CD4-positive, alpha-beta T cell (primary cell): ENCODE measurements around the gene SLCO2A1. TPM values are rescaled to one million over a fixed set of nuclear protein-coding genes. Genes with fewer than 3 reads are reported as not detected.

Experiments
- ATAC-seq: fragments of 200-7000 bp; cut with Tn5 transposase; one replicate; pipeline ENCODE4 v1.10.0; 2022; ENCODE audit warnings: mild to moderate bottlenecking; ENCODE audit not compliant: poor library complexity
- CTCF ChIA-PET: fragments of 350-600 bp; sonication (Branson Sonifier 250); formaldehyde crosslinking; loops from one replicate; lab custom pipeline; 2021; ENCODE audit warnings: antibody characterized with exemption, inconsistent platforms; lab: Charles Lee
- POLR2A ChIA-PET: fragments of 350-600 bp; sonication (Branson Sonifier 250); formaldehyde crosslinking; loops from one replicate; lab custom pipeline; 2021; ENCODE audit warnings: antibody characterized with exemption, inconsistent platforms; lab: Charles Lee
- DNase-seq, 14 experiments: peaks; one replicate each; pipeline ENCODE4 v3.0.0-alpha.2; 2013 to 2020; ENCODE audit warnings: mixed read lengths in 2 of 14
- H3K27ac ChIP-seq, 2 donors: one replicate each; pipeline versions ENCODE4 v1.5.1 to v1.7.0; 2013; ENCODE audit warnings: low read length in 2 of 2, low read depth in 1 of 2, mild to moderate bottlenecking in 1 of 2
- H3K27me3 ChIP-seq, 2 experiments: 1 replicate in 1 of 2; 2 replicates in 1 of 2; pipeline versions ENCODE4 v1.6.1 to v1.7.0; 2013; ENCODE audit warnings: low read length in 2 of 2, control low read depth in 1 of 2, mild to moderate bottlenecking in 1 of 2, moderate library complexity in 1 of 2; ENCODE audit not compliant: insufficient read depth in 2 of 2, control insufficient read depth in 1 of 2
- H3K36me3 ChIP-seq: one replicate; pipeline ENCODE4 v1.6.1; 2013; ENCODE audit warnings: low read length, control low read depth; ENCODE audit not compliant: insufficient read depth
- H3K4me1 ChIP-seq: one replicate; pipeline ENCODE4 v1.6.1; 2013; ENCODE audit warnings: low read length, control low read depth; ENCODE audit not compliant: insufficient read depth
- H3K4me3 ChIP-seq: one replicate; pipeline ENCODE4 v1.5.1; 2013; ENCODE audit warnings: mild to moderate bottlenecking, low read length, moderate library complexity
- H3K9me3 ChIP-seq, 2 experiments: 1 replicate in 1 of 2; 2 replicates in 1 of 2; pipeline versions ENCODE4 v1.6.1 to v1.7.0; 2013; ENCODE audit warnings: low read length in 2 of 2, mild to moderate bottlenecking in 2 of 2, control low read depth in 1 of 2, moderate library complexity in 1 of 2; ENCODE audit not compliant: control insufficient read depth in 1 of 2, insufficient read depth in 1 of 2
- H3K27ac Mint-ChIP-seq: one replicate; pipeline ENCODE4 v1.8.0; 2020; ENCODE audit warnings: mixed read lengths
- H3K27me3 Mint-ChIP-seq: one replicate; pipeline ENCODE4 v1.8.0; 2021; ENCODE audit warnings: mixed read lengths
- H3K36me3 Mint-ChIP-seq: one replicate; pipeline ENCODE4 v1.8.0; 2021; ENCODE audit warnings: low read depth, mixed read lengths
- H3K4me1 Mint-ChIP-seq: one replicate; pipeline ENCODE4 v1.8.0; 2021; ENCODE audit warnings: low read depth, mixed read lengths
- H3K4me3 Mint-ChIP-seq: one replicate; pipeline ENCODE4 v1.8.0; 2020; ENCODE audit warnings: mild to moderate bottlenecking, mixed read lengths
- H3K9me3 Mint-ChIP-seq: one replicate; pipeline ENCODE4 v1.8.0; 2020; ENCODE audit warnings: mixed read lengths
- intact Hi-C, 2 experiments: fragments of 100-400 bp; cut with DNase I in 1 of 2; cut with micrococcal nuclease in 1 of 2; formaldehyde crosslinking; loops; one replicate each; pipeline versions ENCODE4 v1.15.1 to v1.9.0; 2023 to 2025; cut with DNase I, micrococcal nuclease
- total RNA-seq, 174 experiments: library from RNA in 2 of 174; stranded (reverse) in 2 of 174; gene quantifications; one replicate each; pipeline ENCODE4 v1.2.3 and lab custom pipeline; 2021 to 2026
- TF ChIP-seq, protein P1 (sequence below): fragments of 200-600 bp; IDR thresholded peaks from one replicate; pipeline ENCODE4 v1.8.0; 2022; ENCODE audit warnings: antibody characterized with exemption, mild to moderate bottlenecking

The SLCO2A1 gene
- total RNA-seq, 2 experiments from 2014 or later = not detected

DNA sequence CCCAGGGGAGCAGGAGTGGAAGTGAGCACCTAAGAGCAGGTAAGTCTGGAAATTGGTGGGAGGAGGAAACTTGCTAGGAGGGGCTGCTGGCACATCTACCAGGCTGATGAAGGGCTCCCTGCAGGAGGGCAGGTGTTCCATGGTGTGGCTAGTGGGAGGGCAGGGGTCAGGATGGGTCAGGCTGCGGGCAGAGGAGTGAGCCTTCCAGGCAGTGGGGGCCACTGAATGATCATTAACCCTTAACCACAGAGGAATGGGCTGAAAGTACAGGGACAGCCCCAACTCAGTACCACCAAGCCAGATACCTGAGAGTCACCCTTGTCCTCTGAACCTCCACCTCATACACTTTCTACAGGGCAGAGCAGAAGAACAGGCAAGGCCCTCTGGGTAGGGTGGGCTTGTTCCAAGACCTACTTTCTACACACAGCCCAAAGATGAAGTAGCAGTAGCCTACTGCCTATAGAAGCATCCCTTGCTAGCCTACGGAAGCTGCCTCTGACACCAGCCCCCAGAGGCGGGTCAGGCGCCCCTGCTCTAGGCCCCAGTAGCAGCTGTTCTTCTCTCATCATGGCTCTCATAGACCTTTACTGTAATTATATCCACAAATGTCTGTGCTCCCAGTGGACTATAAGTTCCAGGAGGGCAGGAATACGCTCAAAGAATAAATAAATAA lies 138.6 kb downstream of the SLCO2A1 start:
- POLR2A ChIA-PET = no interaction called here
- Histone ChIP-seq H3K4me1 (peaks cover 5% of the 10 kb centered on the region), H3K36me3 (no peaks in the 10 kb centered on the region), H3K27ac (no peak overlapping the region), H3K9me3 (peaks cover 0 to 6% of the 10 kb centered on the region in 2 experiments), H3K4me3 (no peak overlapping the region), H3K27me3 (peaks cover 13 to 27% of the 10 kb centered on the region in 2 experiments)
- no peaks in the 10 kb centered on the region for H3K36me3 Mint-ChIP-seq
- H3K27ac Mint-ChIP-seq = no peak overlapping the region
- H3K9me3 Mint-ChIP-seq = no peaks in the 10 kb centered on the region
- DNase-seq (no peak), ATAC-seq (no peak)
- TF ChIP-seq, protein P1, sequence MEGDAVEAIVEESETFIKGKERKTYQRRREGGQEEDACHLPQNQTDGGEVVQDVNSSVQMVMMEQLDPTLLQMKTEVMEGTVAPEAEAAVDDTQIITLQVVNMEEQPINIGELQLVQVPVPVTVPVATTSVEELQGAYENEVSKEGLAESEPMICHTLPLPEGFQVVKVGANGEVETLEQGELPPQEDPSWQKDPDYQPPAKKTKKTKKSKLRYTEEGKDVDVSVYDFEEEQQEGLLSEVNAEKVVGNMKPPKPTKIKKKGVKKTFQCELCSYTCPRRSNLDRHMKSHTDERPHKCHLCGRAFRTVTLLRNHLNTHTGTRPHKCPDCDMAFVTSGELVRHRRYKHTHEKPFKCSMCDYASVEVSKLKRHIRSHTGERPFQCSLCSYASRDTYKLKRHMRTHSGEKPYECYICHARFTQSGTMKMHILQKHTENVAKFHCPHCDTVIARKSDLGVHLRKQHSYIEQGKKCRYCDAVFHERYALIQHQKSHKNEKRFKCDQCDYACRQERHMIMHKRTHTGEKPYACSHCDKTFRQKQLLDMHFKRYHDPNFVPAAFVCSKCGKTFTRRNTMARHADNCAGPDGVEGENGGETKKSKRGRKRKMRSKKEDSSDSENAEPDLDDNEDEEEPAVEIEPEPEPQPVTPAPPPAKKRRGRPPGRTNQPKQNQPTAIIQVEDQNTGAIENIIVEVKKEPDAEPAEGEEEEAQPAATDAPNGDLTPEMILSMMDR = no peak
- CTCF ChIA-PET = no interaction called here
- no peaks in the 10 kb centered on the region for H3K4me1 Mint-ChIP-seq
- intact Hi-C loops = no loop called here
- no peak overlapping the region for H3K4me3 Mint-ChIP-seq
- peaks cover 43% of the 10 kb centered on the region for H3K27me3 Mint-ChIP-seq

DNA sequence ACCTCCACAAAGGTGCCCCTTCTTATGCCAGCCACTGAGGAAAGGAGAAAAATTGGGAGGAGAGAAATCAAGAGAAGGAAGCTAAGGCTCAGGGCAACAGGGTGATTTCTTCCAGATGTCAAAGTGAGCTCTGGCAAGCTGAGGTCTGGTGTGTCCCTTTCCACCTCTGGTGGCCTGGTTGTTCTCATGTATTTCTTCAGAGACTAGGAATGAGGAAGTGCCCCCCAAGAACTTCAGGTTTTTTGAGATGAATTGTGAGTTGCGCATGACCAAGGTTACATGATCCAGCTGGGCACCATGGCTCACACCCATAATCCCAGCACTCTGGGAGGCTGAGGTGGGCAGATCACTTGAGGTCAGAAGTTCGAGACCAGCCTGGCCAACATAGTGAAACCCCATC lies 139.7 kb downstream of the SLCO2A1 start:
- Histone ChIP-seq H3K27me3 (peaks cover 12 to 23% of the 10 kb centered on the region in 2 experiments), H3K9me3 (peaks cover 0 to under 1% of the 10 kb centered on the region in 2 experiments), H3K36me3 (no peaks in the 10 kb centered on the region), H3K4me1 (peaks cover 2% of the 10 kb centered on the region), H3K27ac (no peak overlapping the region), H3K4me3 (no peak overlapping the region)
- Mint-ChIP-seq H3K4me3 (no peak overlapping the region), H3K27ac (no peak overlapping the region), H3K36me3 (no peaks in the 10 kb centered on the region), H3K4me1 (no peaks in the 10 kb centered on the region), H3K27me3 (peaks cover 40% of the 10 kb centered on the region), H3K9me3 (no peaks in the 10 kb centered on the region)
- CTCF ChIA-PET = no interaction called here
- POLR2A ChIA-PET = no interaction called here
- intact Hi-C loops = no loop called here
- no peak for DNase-seq
- TF ChIP-seq, protein P1 = no peak
- no peak for ATAC-seq

DNA sequence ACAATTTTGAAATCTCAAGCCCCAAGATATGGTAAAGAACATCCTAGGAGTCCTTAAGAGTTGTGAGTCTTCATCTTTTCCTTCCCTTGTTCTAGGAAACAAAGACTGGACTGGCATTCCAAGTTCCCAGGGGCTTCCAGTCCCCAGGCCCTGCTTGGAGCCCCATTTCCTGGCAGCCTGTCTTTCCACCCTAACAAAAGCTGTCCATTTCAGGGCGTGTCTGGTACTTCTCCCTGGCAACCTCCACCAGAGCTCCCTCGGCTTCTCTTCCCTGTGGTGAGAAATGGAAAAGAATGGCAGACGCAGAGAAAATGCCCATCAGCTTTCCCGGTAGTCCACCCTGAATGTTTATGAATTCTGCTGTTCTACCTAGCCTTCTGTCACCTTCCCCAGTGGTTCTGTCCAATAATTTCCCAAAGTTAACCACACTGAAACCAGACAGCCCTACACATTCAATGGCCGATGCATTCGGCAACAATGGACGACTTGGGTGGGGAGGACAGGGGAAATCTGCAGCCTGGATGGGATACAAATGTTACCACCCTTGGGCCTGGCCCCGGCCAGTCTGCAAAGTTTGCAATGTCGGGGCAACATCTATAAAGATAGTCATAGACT lies 140.9 kb downstream of the SLCO2A1 start:
- intact Hi-C loops = no loop called here
- TF ChIP-seq, protein P1 = no peak
- CTCF ChIA-PET = no interaction called here
- peaks cover 4 to 14% of the 10 kb centered on the region in 2 experiments for H3K27me3 ChIP-seq
- H3K4me1 ChIP-seq = peaks cover 3% of the 10 kb centered on the region
- H3K36me3 ChIP-seq = no peaks in the 10 kb centered on the region
- Mint-ChIP-seq H3K27ac (no peak overlapping the region), H3K4me1 (no peaks in the 10 kb centered on the region), H3K9me3 (no peaks in the 10 kb centered on the region), H3K36me3 (no peaks in the 10 kb centered on the region), H3K27me3 (peaks cover 34% of the 10 kb centered on the region), H3K4me3 (no peak overlapping the region)
- no peak for ATAC-seq
- H3K27ac ChIP-seq = no peak overlapping the region
- no peaks in the 10 kb centered on the region for H3K9me3 ChIP-seq
- no peak overlapping the region for H3K4me3 ChIP-seq
- DNase-seq = no peak
- POLR2A ChIA-PET = no interaction called here
